Lower leg skin (tissue), 4 donors: ENCODE measurements around the gene TSEN54. TPM values are rescaled to one million over a fixed set of nuclear protein-coding genes. Genes with fewer than 3 reads are reported as not detected.

Experiments used
- DNase-seq, 2 donors: peaks; one replicate each; pipeline ENCODE4 v3.0.0-alpha.2; 2019; ENCODE audit warnings: low spot score in 2 of 2
- H3K4me3 ChIP-seq: fragments of 200-600 bp; sonication (generic); 2 replicates; pipeline ENCODE4 v1.5.1; 2017; ENCODE audit warnings: mild to moderate bottlenecking, low read depth; ENCODE audit not compliant: poor library complexity, severe bottlenecking
- CTCF ChIP-seq, 3 donors: fragments of 450-650 bp; IDR thresholded peaks; one replicate each; pipeline ENCODE4 v1.5.1; 2016; ENCODE audit warnings: antibody characterized with exemption in 3 of 3, mild to moderate bottlenecking in 3 of 3, moderate library complexity in 2 of 3
- POLR2A ChIP-seq, 2 donors: fragments of 450-650 bp; IDR thresholded peaks; one replicate each; pipeline ENCODE4 v1.6.1; 2016 to 2017; ENCODE audit warnings: antibody characterized with exemption in 2 of 2, mild to moderate bottlenecking in 1 of 2, moderate library complexity in 1 of 2
- WGBS, 2 donors: methylation state at CpG; one replicate each; pipeline ENCODE4 v1.1.5; 2018; 5-methylcytosine and 5-hydroxymethylcytosine counted together
- intact Hi-C: fragments of 100-400 bp; cut with DNase I; formaldehyde crosslinking; loops from one replicate; pipeline ENCODE4 v1.15.0; 2023; ENCODE audit warnings: low total_unique reads
- total RNA-seq, 4 donors: library from RNA; depleted of rRNA; stranded (reverse); fragments of >200 nt; gene quantifications; one replicate each; pipeline ENCODE4 v1.1.0, GENCODE V29; 2016

The TSEN54 gene
- total RNA-seq, 4 donors from 2014 or later: 42.7 to 70.8 (median 50.8) TPM

GRCh38 chr17:75521290-75521689, 5.0 kb downstream of the TSEN54 start:
- TF ChIP-seq POLR2A (IDR thresholded peaks at IDR 0.05): no peak
- no peak for TF ChIP-seq CTCF (IDR thresholded peaks at IDR 0.05)
- H3K4me3 ChIP-seq: no peak overlapping the region
- 75 to 91% methylated on average over 7 to 8 of the region's 8 CpGs for WGBS, 2 donors
- intact Hi-C loops: no loop called here
- no peak for DNase-seq

- no peak overlapping the region for H3K4me3 ChIP-seq
- TF ChIP-seq POLR2A (IDR thresholded peaks at IDR 0.05): no peak
- TF ChIP-seq CTCF (IDR thresholded peaks at IDR 0.05): no peak
- no peak for DNase-seq
- intact Hi-C loops: no loop called here
- 81 to 88% methylated on average over 13 to 31 of the region's 33 CpGs for WGBS, 2 donors
These were observed 5.8 kb downstream of the TSEN54 start for GRCh38 chr17:75521951-75522727.

DNA sequence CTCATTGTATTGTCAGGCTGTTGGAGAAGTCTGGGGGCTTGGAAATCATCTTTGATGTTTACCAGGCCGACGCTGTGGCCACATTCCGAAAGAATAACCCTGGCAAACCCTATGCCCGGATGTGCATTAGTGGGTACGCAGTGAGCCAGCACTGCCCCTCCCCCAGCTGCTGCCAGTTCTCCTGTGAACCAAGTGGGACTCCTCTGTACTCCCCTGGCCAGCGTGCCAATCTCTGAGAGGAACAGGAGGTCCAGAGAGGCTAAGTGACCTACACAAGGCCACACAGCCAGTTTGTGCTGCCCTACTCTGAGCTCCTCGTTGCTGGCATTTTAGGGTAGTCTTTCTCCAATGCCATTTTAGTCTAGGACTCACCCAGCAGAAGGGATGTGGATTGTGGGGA, 7.3 kb downstream of the TSEN54 start:
- intact Hi-C loops: no loop called here
- no peak for DNase-seq
- WGBS, 2 donors: 93 to 96% methylated on average over 7 of the region's 7 CpGs
- TF ChIP-seq CTCF (IDR thresholded peaks at IDR 0.05) (no peak), POLR2A (IDR thresholded peaks at IDR 0.05) (no peak)
- no peak overlapping the region for H3K4me3 ChIP-seq

DNA sequence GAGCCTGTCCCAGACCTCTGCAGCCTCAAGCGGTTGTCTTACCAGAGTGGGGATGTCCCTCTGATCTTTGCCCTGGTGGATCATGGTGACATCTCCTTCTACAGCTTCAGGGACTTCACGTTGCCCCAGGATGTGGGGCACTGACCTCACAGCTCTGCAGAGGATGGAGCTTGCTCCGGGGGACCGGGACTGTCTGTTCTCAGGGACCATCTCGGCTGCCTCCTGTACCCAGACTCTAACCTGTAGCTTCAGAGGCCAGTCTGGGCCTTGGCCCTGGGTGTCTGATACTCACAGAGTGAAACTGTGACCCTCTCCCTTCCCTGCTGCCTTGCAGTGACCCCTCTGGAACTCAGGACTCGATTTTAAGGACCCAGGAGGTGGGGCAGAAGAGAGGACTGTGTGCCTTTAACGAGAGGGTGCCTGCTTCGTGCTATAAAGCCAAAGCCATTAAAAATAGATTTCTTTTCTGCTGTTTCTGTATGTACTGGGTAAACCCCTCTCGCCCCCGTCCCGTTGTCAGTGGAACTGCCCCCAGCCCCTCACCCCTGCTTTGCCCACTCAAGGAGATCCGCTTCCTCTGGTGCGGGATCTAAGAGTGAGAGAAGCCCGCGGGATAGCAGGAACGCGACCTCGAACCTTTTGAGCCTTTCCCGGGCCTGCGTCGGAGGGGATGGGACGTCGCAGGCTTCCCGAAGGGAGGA, 8.1 kb downstream of the TSEN54 start:
- no peak for TF ChIP-seq POLR2A (IDR thresholded peaks at IDR 0.05)
- TF ChIP-seq CTCF (IDR thresholded peaks at IDR 0.05): no peak
- intact Hi-C loops: no loop called here
- no peak overlapping the region for H3K4me3 ChIP-seq
- DNase-seq: no peak
- WGBS, 2 donors: 21 to 26% methylated on average over 21 to 24 of the region's 24 CpGs

DNA sequence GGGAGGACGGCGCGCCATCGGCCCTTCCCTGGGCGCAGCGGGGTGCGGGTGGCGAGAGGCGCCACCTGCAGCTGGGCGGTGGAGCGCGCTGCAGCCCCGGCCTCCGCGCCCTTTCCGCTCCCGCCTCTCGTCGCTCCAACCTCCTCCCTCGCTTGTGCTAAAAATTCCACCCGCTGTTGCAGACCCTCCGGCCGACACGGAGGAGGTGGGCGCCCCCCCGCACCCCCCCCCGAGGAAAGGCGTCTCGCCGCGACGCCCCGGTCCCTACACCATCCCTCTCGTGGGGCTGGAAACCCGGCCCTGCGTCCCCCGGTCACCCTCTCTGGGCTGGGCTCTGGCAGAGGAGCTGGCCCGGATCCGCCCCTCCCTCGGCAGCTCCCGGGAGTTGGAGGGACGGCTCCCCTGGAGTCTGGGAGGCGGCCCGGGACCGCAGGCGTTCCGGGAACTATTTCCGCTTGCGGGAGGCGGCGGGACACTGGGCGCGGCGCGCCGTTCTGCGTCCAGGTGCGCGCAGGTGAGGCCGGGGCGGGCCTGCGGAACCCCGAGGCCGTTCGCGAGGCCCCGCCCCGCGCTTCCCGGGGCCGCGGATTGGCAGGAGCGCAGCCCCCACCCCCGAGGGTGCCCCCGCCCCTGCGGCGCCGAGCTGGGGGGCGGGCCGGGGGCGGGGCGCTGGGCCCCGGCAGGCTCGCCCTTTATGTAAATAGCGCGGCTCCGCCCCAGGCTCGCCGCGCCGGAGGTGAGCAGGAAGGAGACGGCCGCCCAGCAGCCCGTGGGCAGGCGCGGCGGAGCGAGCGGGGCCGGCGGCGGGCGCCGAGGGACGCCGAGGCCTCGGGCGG, 8.9 kb downstream of the TSEN54 start, which contains the start of gene LLGL2:
Gene LLGL2 (plus strand): TSS at position 728 of the 836 bp plus-strand sequence. CDS start 17,730 bp downstream, outside the sequence.
- DNase-seq: peak; percentile 50 to 94
- no peak for TF ChIP-seq CTCF (IDR thresholded peaks at IDR 0.05)
- no peak for TF ChIP-seq POLR2A (IDR thresholded peaks at IDR 0.05)
- intact Hi-C loops: no loop called here
- WGBS, 2 donors: 0% methylated on average over 7 to 15 of the region's 108 CpGs
- H3K4me3 ChIP-seq: peak within 1 kb of the TSS; percentile 51
